Liver (tissue), 9 donors: ENCODE measurements around the gene UNC5B. TPM values are rescaled to one million over a fixed set of nuclear protein-coding genes. Genes with fewer than 3 reads are reported as not detected.

Experiments
- DNase-seq: peaks from one replicate; pipeline ENCODE4 v3.0.0-alpha.2; 2017; ENCODE audit warnings: low spot score
- H3K27ac ChIP-seq, 2 donors: one replicate each; pipeline ENCODE4 v1.7.0; 2013; ENCODE audit warnings: inconsistent platforms in 2 of 2, low read length in 2 of 2, control low read depth in 1 of 2, low read depth in 1 of 2, mild to moderate bottlenecking in 1 of 2
- H3K27me3 ChIP-seq, 4 donors: one replicate each; pipeline versions ENCODE4 v1.6.1 to v1.7.0; 2013; ENCODE audit warnings: low read length in 3 of 4, inconsistent platforms in 1 of 4, mild to moderate bottlenecking in 1 of 4, moderate library complexity in 1 of 4; ENCODE audit not compliant: control insufficient read depth in 4 of 4, insufficient read depth in 4 of 4
- H3K36me3 ChIP-seq, 4 donors: one replicate each; pipeline versions ENCODE4 v1.6.1 to v1.7.0; 2013; ENCODE audit warnings: low read length in 3 of 4, mild to moderate bottlenecking in 3 of 4, low read depth in 1 of 4, moderate library complexity in 1 of 4; ENCODE audit not compliant: control insufficient read depth in 4 of 4, insufficient read depth in 3 of 4
- H3K4me1 ChIP-seq, 4 donors: one replicate each; pipeline versions ENCODE4 v1.6.1 to v1.7.0; 2013; ENCODE audit warnings: low read length in 3 of 4, mild to moderate bottlenecking in 3 of 4, moderate library complexity in 1 of 4; ENCODE audit not compliant: control insufficient read depth in 4 of 4, insufficient read depth in 4 of 4
- H3K4me3 ChIP-seq, 3 donors: one replicate each; pipeline versions ENCODE4 v1.6.1 to v1.7.0; 2013; ENCODE audit warnings: low read length in 3 of 3, control low read depth in 1 of 3, low read depth in 1 of 3, mild to moderate bottlenecking in 1 of 3
- H3K9ac ChIP-seq, 2 donors: one replicate each; pipeline ENCODE4 v1.7.0; 2013; ENCODE audit warnings: low read length in 2 of 2, mild to moderate bottlenecking in 2 of 2, moderate library complexity in 2 of 2, control low read depth in 1 of 2, low read depth in 1 of 2
- H3K9me3 ChIP-seq, 4 donors: one replicate each; pipeline versions ENCODE4 v1.6.1 to v1.7.0; 2013; ENCODE audit warnings: low read length in 3 of 4; ENCODE audit not compliant: control insufficient read depth in 4 of 4
- ATF3 ChIP-seq: IDR thresholded peaks from 2 replicates; pipeline ENCODE4 v1.6.1; 2016; ENCODE audit warnings: antibody characterized with exemption
- CTCF ChIP-seq: fragments of 150-350 bp; IDR thresholded peaks from 2 replicates; pipeline ENCODE4 v1.5.1; 2017; ENCODE audit warnings: improper control_type of control experiment, low read depth, low read length; ENCODE audit not compliant: missing input control
- EGR1 ChIP-seq, 2 donors: IDR thresholded peaks; 2 replicates each; pipeline ENCODE4 v1.6.1; 2016 to 2018; ENCODE audit warnings: antibody characterized with exemption in 2 of 2, low read depth in 2 of 2
- FOXA1 ChIP-seq: IDR thresholded peaks from 2 replicates; pipeline ENCODE4 v1.6.1; 2016; ENCODE audit warnings: antibody characterized with exemption
- FOXA2 ChIP-seq: IDR thresholded peaks from 2 replicates; pipeline ENCODE4 v1.6.1; 2016; ENCODE audit warnings: antibody characterized with exemption
- GABPA ChIP-seq, 2 donors: IDR thresholded peaks in 1 of 2; conservative IDR thresholded peaks in 1 of 2; 2 replicates each; pipeline ENCODE4 v1.6.1; 2016; ENCODE audit warnings: antibody characterized with exemption in 2 of 2, mild to moderate bottlenecking in 1 of 2, moderate library complexity in 1 of 2
- HNF4A ChIP-seq, 2 donors: conservative IDR thresholded peaks; 2 replicates each; pipeline ENCODE4 v1.6.1; 2016; ENCODE audit warnings: antibody characterized with exemption in 2 of 2, mild to moderate bottlenecking in 2 of 2
- HNF4G ChIP-seq: IDR thresholded peaks from 2 replicates; pipeline ENCODE4 v1.6.1; 2016; ENCODE audit warnings: antibody characterized with exemption
- JUND ChIP-seq, 2 donors: IDR thresholded peaks; 2 replicates each; pipeline ENCODE4 v1.6.1; 2016; ENCODE audit warnings: antibody characterized with exemption in 2 of 2
- MAX ChIP-seq: IDR thresholded peaks from 2 replicates; pipeline ENCODE4 v1.6.1; 2016; ENCODE audit warnings: antibody characterized with exemption
- NR2F2 ChIP-seq: IDR thresholded peaks from 2 replicates; pipeline ENCODE4 v1.6.1; 2016; ENCODE audit warnings: antibody characterized with exemption
- RAD21 ChIP-seq, 2 donors: IDR thresholded peaks; 2 replicates each; pipeline ENCODE4 v1.6.1; 2016; ENCODE audit warnings: antibody characterized with exemption in 2 of 2, mild to moderate bottlenecking in 2 of 2
- REST ChIP-seq: IDR thresholded peaks from 2 replicates; pipeline ENCODE4 v1.6.1; 2016; ENCODE audit warnings: antibody characterized with exemption, mild to moderate bottlenecking
- RXRA ChIP-seq, 2 donors: IDR thresholded peaks; 2 replicates each; pipeline ENCODE4 v1.6.1; 2017 to 2018; ENCODE audit warnings: antibody characterized with exemption in 2 of 2, mild to moderate bottlenecking in 1 of 2
- SP1 ChIP-seq: IDR thresholded peaks from 2 replicates; pipeline ENCODE4 v1.6.1; 2018; ENCODE audit warnings: antibody characterized with exemption, mild to moderate bottlenecking
- TAF1 ChIP-seq: conservative IDR thresholded peaks from 2 replicates; pipeline ENCODE4 v1.6.1; 2016; ENCODE audit warnings: antibody characterized with exemption, mild to moderate bottlenecking
- YY1 ChIP-seq: IDR thresholded peaks from 2 replicates; pipeline ENCODE4 v1.6.1; 2016; ENCODE audit warnings: antibody characterized with exemption, mild to moderate bottlenecking
- ZBTB33 ChIP-seq: IDR thresholded peaks from 2 replicates; pipeline ENCODE4 v1.6.1; 2016; ENCODE audit warnings: antibody characterized with exemption
- WGBS: extraction: QIAGEN DNeasy Blood & Tissue Kit; methylation state at CpG from one replicate; pipeline ENCODE4 v1.1.7; 2013; 5-methylcytosine and 5-hydroxymethylcytosine counted together
- polyA plus RNA-seq, 2 donors: library from polyadenylated mRNA; stranded (reverse) in 1 of 2; unstranded in 1 of 2; fragments of 200-250 nt in 1 of 2; fragments of >200 nt in 1 of 2; fragmentation: Nextera tagmentation in 1 of 2; extraction: Ambion mirVana in 1 of 2; gene quantifications; one replicate each; pipeline versions ENCODE4 v1.2.1 to v1.2.3, GENCODE V29; 2013 to 2015
- total RNA-seq, 2 donors: library from RNA; depleted of rRNA; stranded (reverse); fragments of >200 nt; gene quantifications; one replicate each; pipeline ENCODE4 v1.2.3, GENCODE V29; 2014
- donor health status: healthy.
- donor health status: healthy.
- donor health status: healthy.
- donor health status: healthy.
- donor health status: healthy.

The UNC5B gene
- total and polyA plus RNA-seq, 4 donors, result 0.56 to 1.8 (median 1.3) TPM

GRCh38 chr10:71260622-71261325 lies 48.4 kb downstream of the UNC5B start:
- DNase-seq, result no peak
- Histone ChIP-seq H3K4me1 (no peaks in the 10 kb centered on the region), H3K27me3 (no peaks in the 10 kb centered on the region), H3K36me3 (no peaks in the 10 kb centered on the region), H3K4me3 (no peak overlapping the region), H3K9me3 (no peaks in the 10 kb centered on the region), H3K27ac (no peak overlapping the region), H3K9ac (no peak overlapping the region)
- no peak for TF ChIP-seq MAX
- TF ChIP-seq ATF3, result no peak
- no peak for TF ChIP-seq HNF4G
- no peak for TF ChIP-seq ZBTB33
- 87% methylated on average over 13 of the region's 13 CpGs for WGBS

GRCh38 chr10:71262027-71262426 lies 49.7 kb downstream of the UNC5B start:
- peaks cover 0 to 7% (median 2%) of the 10 kb centered on the region in 4 donors for H3K4me1 ChIP-seq
- no peak for TF ChIP-seq EGR1 (IDR thresholded peaks at IDR 0.05; ENCODE audit: low read depth in 2 of 2)
- no peak for TF ChIP-seq ZBTB33
- TF ChIP-seq RXRA (IDR thresholded peaks at IDR 0.05), result no peak
- TF ChIP-seq YY1, result no peak
- TF ChIP-seq HNF4A (conservative IDR thresholded peaks at IDR 0.05), result no peak
- no peak for TF ChIP-seq JUND (IDR thresholded peaks at IDR 0.05)
- no peak for TF ChIP-seq TAF1
- TF ChIP-seq REST, result no peak
- no peak for TF ChIP-seq SP1
- TF ChIP-seq FOXA1, result no peak
- TF ChIP-seq MAX, result no peak
- TF ChIP-seq HNF4G, result no peak
- no peak for TF ChIP-seq RAD21 (IDR thresholded peaks at IDR 0.05)
- TF ChIP-seq FOXA2, result no peak
- no peak for TF ChIP-seq GABPA (IDR thresholded peaks at IDR 0.05 in 1 of 2, conservative IDR thresholded peaks at IDR 0.05 in 1 of 2)
- no peak for TF ChIP-seq ATF3
- TF ChIP-seq NR2F2, result no peak
- no peak for TF ChIP-seq CTCF
- 85% methylated on average over 8 of the region's 8 CpGs for WGBS
- H3K27me3 ChIP-seq, result no peaks in the 10 kb centered on the region
- no peak overlapping the region for H3K4me3 ChIP-seq
- DNase-seq, result no peak
- no peak overlapping the region for H3K9ac ChIP-seq
- no peaks in the 10 kb centered on the region for H3K9me3 ChIP-seq
- H3K36me3 ChIP-seq, result no peaks in the 10 kb centered on the region
- H3K27ac ChIP-seq, result no peak overlapping the region
